Smooth muscle cell (in vitro differentiated cells): Measurements from ENCODE around the gene SLC44A2. TPM values are rescaled to one million over a fixed set of nuclear protein-coding genes. Genes with fewer than 3 reads are reported as not detected.

ENCODE experiments used
- DNase-seq: peaks from one replicate; lab custom pipeline; 2025; ENCODE audit not compliant: unreplicated experiment; lab: John Stamatoyannopoulos, UW
- H2AFZ ChIP-seq: fragments of 200-600 bp; sonication (generic); 2 replicates; pipeline ENCODE4 v1.6.0; 2016; ENCODE audit warnings: antibody characterized with exemption, low read depth, mild to moderate bottlenecking
- H3F3A ChIP-seq: fragments of 200-600 bp; sonication (generic); 2 replicates; pipeline ENCODE4 v1.6.0; 2017; ENCODE audit warnings: antibody characterized with exemption, low read depth
- H3K27ac ChIP-seq: fragments of 200-600 bp; sonication (generic); 2 replicates; pipeline ENCODE4 v1.5.1; 2016; ENCODE audit warnings: low read depth, mild to moderate bottlenecking
- H3K27me3 ChIP-seq: fragments of 200-600 bp; sonication (generic); 2 replicates; pipeline ENCODE4 v1.6.1; 2016; ENCODE audit warnings: low read depth, mild to moderate bottlenecking
- H3K36me3 ChIP-seq: fragments of 200-600 bp; sonication (generic); 2 replicates; pipeline ENCODE4 v1.5.1; 2016; ENCODE audit warnings: low read depth
- H3K4me1 ChIP-seq: fragments of 200-600 bp; sonication (generic); 2 replicates; pipeline ENCODE4 v1.5.1; 2016; ENCODE audit warnings: low read depth
- H3K4me2 ChIP-seq: fragments of 200-600 bp; sonication (generic); 2 replicates; pipeline ENCODE4 v1.6.0; 2016; ENCODE audit warnings: mild to moderate bottlenecking
- H3K4me3 ChIP-seq: fragments of 200-600 bp; sonication (generic); 2 replicates; pipeline ENCODE4 v1.5.1; 2016; ENCODE audit warnings: mild to moderate bottlenecking
- H3K79me2 ChIP-seq: fragments of 200-600 bp; sonication (generic); 2 replicates; pipeline ENCODE4 v1.6.0; 2016; ENCODE audit warnings: low read depth, mild to moderate bottlenecking
- H3K9ac ChIP-seq: fragments of 200-600 bp; sonication (generic); 2 replicates; pipeline ENCODE4 v1.6.0; 2016; ENCODE audit warnings: low read depth
- H3K9me3 ChIP-seq: fragments of 200-600 bp; sonication (generic); replicated peaks from 2 replicates; pipeline ENCODE4 v1.5.1; 2016; ENCODE audit warnings: low read depth
- H4K20me1 ChIP-seq: fragments of 200-600 bp; sonication (generic); 2 replicates; pipeline ENCODE4 v1.6.0; 2016; ENCODE audit warnings: low read depth
- CTCF ChIP-seq: fragments of 200-600 bp; sonication (generic); IDR thresholded peaks from 2 replicates; pipeline ENCODE4 v1.5.1; 2017; ENCODE audit warnings: borderline replicate concordance, mild to moderate bottlenecking, antibody characterized with exemption; ENCODE audit not compliant: insufficient read depth, poor library complexity, severe bottlenecking
- WGBS: methylation state at CpG from one replicate; pipeline ENCODE4 v1.1.7; 2016; ENCODE audit warnings: low lambda C conversion rate; 5-methylcytosine and 5-hydroxymethylcytosine counted together
- polyA plus RNA-seq: library from polyadenylated mRNA; unstranded; fragments of >200 nt; fragmentation: Nextera tagmentation; extraction: Ambion mirVana; gene quantifications from 2 replicates; pipeline ENCODE4 v1.2.1, GENCODE V29; 2016
- total RNA-seq: library from RNA; depleted of rRNA; stranded (reverse); fragments of >200 nt; gene quantifications from 2 replicates; pipeline ENCODE4 v1.2.3, GENCODE V29; 2014

The SLC44A2 gene
- total and polyA plus RNA-seq, 2 experiments from 2014 or later = 79.5 to 123 TPM

GRCh38 chr19:10603873-10604459 lies 21.4 kb upstream of the SLC44A2 start:
- WGBS = 31% methylated on average over 9 of the region's 9 CpGs
- peaks cover 46% of the 10 kb centered on the region for H3K79me2 ChIP-seq
- H3K9ac ChIP-seq = peak overlapping the region; percentile 85
- H3K36me3 ChIP-seq = no peaks in the 10 kb centered on the region
- no peak for TF ChIP-seq CTCF
- peak overlapping the region; percentile 49 for H3K27ac ChIP-seq
- no peaks in the 10 kb centered on the region for H3K27me3 ChIP-seq
- H2AFZ ChIP-seq = peak overlapping the region; percentile 18
- H3K4me1 ChIP-seq = peaks cover 11% of the 10 kb centered on the region
- no peaks in the 10 kb centered on the region for H3K9me3 ChIP-seq
- H3F3A ChIP-seq = peaks cover 2% of the 10 kb centered on the region
- peaks cover 15% of the 10 kb centered on the region for H4K20me1 ChIP-seq
- DNase-seq = no peak
- peak overlapping the region; percentile 98 for H3K4me2 ChIP-seq
- peak overlapping the region; percentile 99 for H3K4me3 ChIP-seq

- H3K9ac ChIP-seq = no peak overlapping the region
- WGBS = 66% methylated on average over 9 of the region's 9 CpGs
- no peaks in the 10 kb centered on the region for H3K27me3 ChIP-seq
- H3F3A ChIP-seq = peaks cover 2% of the 10 kb centered on the region
- peaks cover 11% of the 10 kb centered on the region for H3K4me1 ChIP-seq
- H3K36me3 ChIP-seq = no peaks in the 10 kb centered on the region
- H3K9me3 ChIP-seq = no peaks in the 10 kb centered on the region
- H2AFZ ChIP-seq = no peak overlapping the region
- no peak for DNase-seq
- TF ChIP-seq CTCF = no peak
- H3K4me3 ChIP-seq = no peak overlapping the region
- H3K27ac ChIP-seq = peak overlapping the region; percentile 49
- peaks cover 20% of the 10 kb centered on the region for H4K20me1 ChIP-seq
- H3K4me2 ChIP-seq = peak overlapping the region; percentile 98
- H3K79me2 ChIP-seq = peaks cover 52% of the 10 kb centered on the region
These were observed 20.8 kb upstream of the SLC44A2 start for GRCh38 chr19:10604460-10604980.

- no peak for DNase-seq
- Histone ChIP-seq H3K4me2 (no peak overlapping the region), H2AFZ (no peak overlapping the region), H3K27ac (no peak overlapping the region), H3K9me3 (no peaks in the 10 kb centered on the region), H3K4me3 (no peak overlapping the region), H3K27me3 (no peaks in the 10 kb centered on the region), H3F3A (no peaks in the 10 kb centered on the region), H4K20me1 (peaks cover 51% of the 10 kb centered on the region), H3K36me3 (no peaks in the 10 kb centered on the region), H3K79me2 (peaks cover 49% of the 10 kb centered on the region), H3K9ac (no peak overlapping the region), H3K4me1 (no peaks in the 10 kb centered on the region)
- no peak for TF ChIP-seq CTCF
- 97% methylated on average over 5 of the region's 5 CpGs for whole genome bisulfite sequencing
These were observed 13.4 kb upstream of the SLC44A2 start for GRCh38 chr19:10611907-10612306.
